WTC11 (cell line): Measurements from ENCODE around the gene NDUFB3. TPM values are rescaled to one million over a fixed set of nuclear protein-coding genes. Genes with fewer than 3 reads are reported as not detected.

Source experiments
- ATAC-seq: fragments of 200-7000 bp; cut with Tn5 transposase; 2 replicates; pipeline ENCODE4 v1.10.0; 2021; ENCODE audit warnings: mild to moderate bottlenecking, moderate library complexity
- CTCF ChIA-PET: fragments of 300-600 bp; sonication (Branson Sonifier 250); formaldehyde crosslinking; loops from one replicate; lab custom pipeline; 2021; ENCODE audit warnings: antibody characterized with exemption; lab: Charles Lee
- POLR2A ChIA-PET: fragments of 350-600 bp; sonication (Branson Sonifier 250); formaldehyde crosslinking; loops from one replicate; lab custom pipeline; 2021; ENCODE audit warnings: antibody characterized with exemption; lab: Charles Lee
- DNase-seq: peaks from one replicate; pipeline ENCODE4 v3.0.0; 2021; ENCODE audit warnings: low spot score
- H3K27ac Mint-ChIP-seq: 2 replicates; pipeline ENCODE4 v1.8.0; 2021; ENCODE audit warnings: mixed read lengths
- H3K27me3 Mint-ChIP-seq: 2 replicates; pipeline ENCODE4 v1.8.0; 2021; ENCODE audit warnings: low read depth, mild to moderate bottlenecking, moderate library complexity, mixed read lengths
- H3K36me3 Mint-ChIP-seq: 2 replicates; pipeline ENCODE4 v1.8.0; 2021; ENCODE audit warnings: mixed read lengths
- H3K4me1 Mint-ChIP-seq: 2 replicates; pipeline ENCODE4 v1.8.0; 2022; ENCODE audit warnings: mixed read lengths
- H3K4me3 Mint-ChIP-seq: 2 replicates; pipeline ENCODE4 v1.8.0; 2021; ENCODE audit warnings: mild to moderate bottlenecking, moderate library complexity, mixed read lengths
- H3K9me3 Mint-ChIP-seq: 2 replicates; pipeline ENCODE4 v1.8.0; 2021; ENCODE audit warnings: mixed read lengths
- ATF1 ChIP-seq: sonication (generic); formaldehyde crosslinking; IDR thresholded peaks from 2 replicates; pipeline ENCODE4 v1.8.1; 2023; ENCODE audit warnings: mild to moderate bottlenecking, moderate library complexity, missing genetic modification reagents
- CTCF ChIP-seq: fragments of 200-600 bp; IDR thresholded peaks from 2 replicates; pipeline ENCODE4 v1.8.0; 2022; ENCODE audit warnings: antibody characterized with exemption
- ELF4 ChIP-seq: sonication (generic); formaldehyde crosslinking; IDR thresholded peaks from 2 replicates; pipeline ENCODE4 v1.8.1; 2022; ENCODE audit warnings: low read depth, mild to moderate bottlenecking, moderate library complexity, missing genetic modification reagents
- GRHL2 ChIP-seq: fragments of 250-450 bp; sonication (Bioruptor Pico); IDR thresholded peaks from 2 replicates; pipeline ENCODE4 v1.8.0; 2022; ENCODE audit warnings: mild to moderate bottlenecking, moderate library complexity; ENCODE audit not compliant: insufficient replicate concordance, severe bottlenecking
- HMGA2 ChIP-seq: fragments of 250-450 bp; sonication (Bioruptor Pico); IDR thresholded peaks from 2 replicates; pipeline ENCODE4 v1.4.0; 2021; ENCODE audit warnings: mild to moderate bottlenecking, moderate library complexity
- IRF2 ChIP-seq: sonication (generic); formaldehyde crosslinking; IDR thresholded peaks from 2 replicates; pipeline ENCODE4 v1.8.0; 2022; ENCODE audit warnings: low read depth, missing genetic modification reagents, borderline replicate concordance
- KAT7 ChIP-seq: sonication (generic); formaldehyde crosslinking; IDR thresholded peaks from 2 replicates; pipeline ENCODE4 v1.8.1; 2023; ENCODE audit warnings: missing genetic modification reagents, mild to moderate bottlenecking, borderline replicate concordance
- MAX ChIP-seq: sonication (generic); formaldehyde crosslinking; IDR thresholded peaks from 2 replicates; pipeline ENCODE4 v1.8.0; 2022; ENCODE audit warnings: mild to moderate bottlenecking, missing genetic modification reagents
- MXD4 ChIP-seq: fragments of 250-450 bp; sonication (Bioruptor Pico); IDR thresholded peaks from 2 replicates; pipeline ENCODE4 v1.8.0; 2021; ENCODE audit warnings: mild to moderate bottlenecking, moderate library complexity, borderline replicate concordance
- SMAD3 ChIP-seq: sonication (generic); formaldehyde crosslinking; IDR thresholded peaks from 2 replicates; pipeline ENCODE4 v1.8.0; 2022; ENCODE audit warnings: missing genetic modification reagents, mild to moderate bottlenecking, borderline replicate concordance
- SOX15 ChIP-seq: fragments of 250-450 bp; sonication (Bioruptor Pico); IDR thresholded peaks from 2 replicates; pipeline ENCODE4 v1.9.0; 2021; ENCODE audit warnings: mild to moderate bottlenecking
- SP1 ChIP-seq: sonication (generic); formaldehyde crosslinking; conservative IDR thresholded peaks from 2 replicates; pipeline ENCODE4 v1.8.1; 2022; ENCODE audit warnings: missing genetic modification reagents
- ZNF121 ChIP-seq: sonication (generic); formaldehyde crosslinking; IDR thresholded peaks from 2 replicates; pipeline ENCODE4 v1.8.0; 2023; ENCODE audit warnings: missing genetic modification reagents
- ZNF138 ChIP-seq: sonication (generic); formaldehyde crosslinking; conservative IDR thresholded peaks from 2 replicates; pipeline ENCODE4 v1.8.1; 2022; ENCODE audit warnings: mild to moderate bottlenecking, moderate library complexity, missing genetic modification reagents
- ZNF416 ChIP-seq: fragments of 250-450 bp; sonication (Bioruptor Pico); IDR thresholded peaks from 2 replicates; pipeline ENCODE4 v1.9.0; 2021; ENCODE audit warnings: mild to moderate bottlenecking, inconsistent platforms
- ZSCAN18 ChIP-seq: fragments of 250-450 bp; sonication (Bioruptor Pico); IDR thresholded peaks from 2 replicates; pipeline ENCODE4 v2.1.2; 2022; ENCODE audit warnings: mild to moderate bottlenecking, moderate library complexity
- total RNA-seq: library from RNA; stranded (reverse); gene quantifications from 3 replicates; pipeline ENCODE4 v1.2.3, GENCODE V29; 2021
- TF ChIP-seq, protein P1 (sequence below): fragments of 250-450 bp; sonication (Bioruptor Pico); IDR thresholded peaks from 2 replicates; pipeline ENCODE4 v1.9.0; 2021; ENCODE audit warnings: mild to moderate bottlenecking
- TF ChIP-seq, protein P2 (sequence below): fragments of 250-450 bp; sonication (Bioruptor Pico); IDR thresholded peaks from 2 replicates; pipeline ENCODE4 v1.8.0; 2021; ENCODE audit warnings: mild to moderate bottlenecking
- TF ChIP-seq, protein P3 (sequence below): sonication (generic); formaldehyde crosslinking; IDR thresholded peaks from 2 replicates; pipeline ENCODE4 v1.8.1; 2023; ENCODE audit warnings: mild to moderate bottlenecking, missing genetic modification reagents, borderline replicate concordance
- TF ChIP-seq, protein P4 (sequence below): sonication (generic); formaldehyde crosslinking; IDR thresholded peaks from 2 replicates; pipeline ENCODE4 v1.8.0; 2023; ENCODE audit warnings: missing genetic modification reagents, mild to moderate bottlenecking, borderline replicate concordance

Gene NDUFB3
- total RNA-seq, 1 experiment from 2014 or later = 66.8 TPM

DNA sequence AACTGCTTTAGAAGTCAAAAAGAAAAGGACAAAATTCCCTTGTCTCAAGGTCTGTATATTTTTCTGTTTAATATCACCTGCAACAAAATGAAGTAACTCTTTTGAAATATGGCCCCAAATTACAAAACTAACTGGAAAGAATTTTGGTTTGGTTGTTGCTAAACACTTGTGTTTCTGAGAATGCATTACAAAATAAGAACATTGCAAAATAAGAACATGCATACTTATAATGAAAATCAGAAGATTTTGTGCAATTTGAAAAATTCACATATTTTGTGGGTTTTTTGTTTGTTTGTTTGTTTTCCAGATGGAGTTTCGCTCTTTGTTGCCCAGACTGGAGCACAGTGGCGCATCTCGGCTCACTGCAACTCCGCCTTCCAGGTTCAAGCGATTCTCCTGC is 21.8 kb downstream of the NDUFB3 start:
- DNase-seq = no peak
- ChIA-PET POLR2A (no interaction called here), CTCF (no interaction called here)
- Mint-ChIP-seq H3K9me3 (no peaks in the 10 kb centered on the region), H3K27me3 (no peaks in the 10 kb centered on the region; the same call in 1 of the 2 replicates)
- TF ChIP-seq ZNF416 (CRISPR knock-in tag) (no peak), MAX (CRISPR knock-in tag) (no peak), IRF2 (no peak), ATF1 (CRISPR knock-in tag) (no peak)
- TF ChIP-seq, protein P1, sequence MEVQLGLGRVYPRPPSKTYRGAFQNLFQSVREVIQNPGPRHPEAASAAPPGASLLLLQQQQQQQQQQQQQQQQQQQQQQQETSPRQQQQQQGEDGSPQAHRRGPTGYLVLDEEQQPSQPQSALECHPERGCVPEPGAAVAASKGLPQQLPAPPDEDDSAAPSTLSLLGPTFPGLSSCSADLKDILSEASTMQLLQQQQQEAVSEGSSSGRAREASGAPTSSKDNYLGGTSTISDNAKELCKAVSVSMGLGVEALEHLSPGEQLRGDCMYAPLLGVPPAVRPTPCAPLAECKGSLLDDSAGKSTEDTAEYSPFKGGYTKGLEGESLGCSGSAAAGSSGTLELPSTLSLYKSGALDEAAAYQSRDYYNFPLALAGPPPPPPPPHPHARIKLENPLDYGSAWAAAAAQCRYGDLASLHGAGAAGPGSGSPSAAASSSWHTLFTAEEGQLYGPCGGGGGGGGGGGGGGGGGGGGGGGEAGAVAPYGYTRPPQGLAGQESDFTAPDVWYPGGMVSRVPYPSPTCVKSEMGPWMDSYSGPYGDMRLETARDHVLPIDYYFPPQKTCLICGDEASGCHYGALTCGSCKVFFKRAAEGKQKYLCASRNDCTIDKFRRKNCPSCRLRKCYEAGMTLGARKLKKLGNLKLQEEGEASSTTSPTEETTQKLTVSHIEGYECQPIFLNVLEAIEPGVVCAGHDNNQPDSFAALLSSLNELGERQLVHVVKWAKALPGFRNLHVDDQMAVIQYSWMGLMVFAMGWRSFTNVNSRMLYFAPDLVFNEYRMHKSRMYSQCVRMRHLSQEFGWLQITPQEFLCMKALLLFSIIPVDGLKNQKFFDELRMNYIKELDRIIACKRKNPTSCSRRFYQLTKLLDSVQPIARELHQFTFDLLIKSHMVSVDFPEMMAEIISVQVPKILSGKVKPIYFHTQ (CRISPR knock-in tag) = no peak
- TF ChIP-seq, protein P2, sequence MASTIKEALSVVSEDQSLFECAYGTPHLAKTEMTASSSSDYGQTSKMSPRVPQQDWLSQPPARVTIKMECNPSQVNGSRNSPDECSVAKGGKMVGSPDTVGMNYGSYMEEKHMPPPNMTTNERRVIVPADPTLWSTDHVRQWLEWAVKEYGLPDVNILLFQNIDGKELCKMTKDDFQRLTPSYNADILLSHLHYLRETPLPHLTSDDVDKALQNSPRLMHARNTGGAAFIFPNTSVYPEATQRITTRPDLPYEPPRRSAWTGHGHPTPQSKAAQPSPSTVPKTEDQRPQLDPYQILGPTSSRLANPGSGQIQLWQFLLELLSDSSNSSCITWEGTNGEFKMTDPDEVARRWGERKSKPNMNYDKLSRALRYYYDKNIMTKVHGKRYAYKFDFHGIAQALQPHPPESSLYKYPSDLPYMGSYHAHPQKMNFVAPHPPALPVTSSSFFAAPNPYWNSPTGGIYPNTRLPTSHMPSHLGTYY (CRISPR knock-in tag) = no peak
- TF ChIP-seq, all 79 proteins: peak for 0
- H3K27ac Mint-ChIP-seq = no peak overlapping the region
- no peak overlapping the region for H3K4me3 Mint-ChIP-seq
- ATAC-seq = no peak
- H3K36me3 Mint-ChIP-seq = no peaks in the 10 kb centered on the region
- no peaks in the 10 kb centered on the region for H3K4me1 Mint-ChIP-seq

DNA sequence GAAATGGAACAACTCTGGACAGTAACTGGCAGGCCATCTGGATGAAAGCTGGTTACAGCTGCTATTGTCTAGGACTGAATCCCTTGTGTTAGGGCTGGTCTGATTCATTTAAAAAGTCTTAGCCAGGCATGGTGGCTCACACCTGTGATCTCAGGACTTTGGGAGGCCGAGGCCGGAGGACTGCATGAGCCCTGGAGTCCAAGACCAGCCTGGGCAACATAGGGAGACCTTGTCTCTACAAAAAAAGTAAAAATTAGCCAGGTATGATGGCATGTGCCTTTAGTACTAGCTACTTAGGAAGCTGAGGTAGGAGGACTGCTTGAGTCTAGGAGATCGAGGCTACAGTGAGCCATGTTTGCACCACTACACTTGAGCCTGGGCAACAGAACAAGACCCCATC is 28.7 kb downstream of the NDUFB3 start:
- DNase-seq (no peak), ATAC-seq (no peak)
- Mint-ChIP-seq H3K4me3 (no peak overlapping the region), H3K27ac (no peak overlapping the region), H3K4me1 (no peaks in the 10 kb centered on the region), H3K9me3 (no peaks in the 10 kb centered on the region), H3K27me3 (no peaks in the 10 kb centered on the region; the same call in 1 of the 2 replicates), H3K36me3 (no peaks in the 10 kb centered on the region)
- CTCF ChIA-PET = interaction anchor here (1.0 kb wide), 1 partner anchor 77 kb away, joined by 5 read pairs; no protein-coding TSS in a partner anchor
- POLR2A ChIA-PET = interaction anchor here (0.6 kb wide), 1 partner anchor 54 kb away, joined by 5 read pairs; no protein-coding TSS in a partner anchor
- TF ChIP-seq, protein P3, sequence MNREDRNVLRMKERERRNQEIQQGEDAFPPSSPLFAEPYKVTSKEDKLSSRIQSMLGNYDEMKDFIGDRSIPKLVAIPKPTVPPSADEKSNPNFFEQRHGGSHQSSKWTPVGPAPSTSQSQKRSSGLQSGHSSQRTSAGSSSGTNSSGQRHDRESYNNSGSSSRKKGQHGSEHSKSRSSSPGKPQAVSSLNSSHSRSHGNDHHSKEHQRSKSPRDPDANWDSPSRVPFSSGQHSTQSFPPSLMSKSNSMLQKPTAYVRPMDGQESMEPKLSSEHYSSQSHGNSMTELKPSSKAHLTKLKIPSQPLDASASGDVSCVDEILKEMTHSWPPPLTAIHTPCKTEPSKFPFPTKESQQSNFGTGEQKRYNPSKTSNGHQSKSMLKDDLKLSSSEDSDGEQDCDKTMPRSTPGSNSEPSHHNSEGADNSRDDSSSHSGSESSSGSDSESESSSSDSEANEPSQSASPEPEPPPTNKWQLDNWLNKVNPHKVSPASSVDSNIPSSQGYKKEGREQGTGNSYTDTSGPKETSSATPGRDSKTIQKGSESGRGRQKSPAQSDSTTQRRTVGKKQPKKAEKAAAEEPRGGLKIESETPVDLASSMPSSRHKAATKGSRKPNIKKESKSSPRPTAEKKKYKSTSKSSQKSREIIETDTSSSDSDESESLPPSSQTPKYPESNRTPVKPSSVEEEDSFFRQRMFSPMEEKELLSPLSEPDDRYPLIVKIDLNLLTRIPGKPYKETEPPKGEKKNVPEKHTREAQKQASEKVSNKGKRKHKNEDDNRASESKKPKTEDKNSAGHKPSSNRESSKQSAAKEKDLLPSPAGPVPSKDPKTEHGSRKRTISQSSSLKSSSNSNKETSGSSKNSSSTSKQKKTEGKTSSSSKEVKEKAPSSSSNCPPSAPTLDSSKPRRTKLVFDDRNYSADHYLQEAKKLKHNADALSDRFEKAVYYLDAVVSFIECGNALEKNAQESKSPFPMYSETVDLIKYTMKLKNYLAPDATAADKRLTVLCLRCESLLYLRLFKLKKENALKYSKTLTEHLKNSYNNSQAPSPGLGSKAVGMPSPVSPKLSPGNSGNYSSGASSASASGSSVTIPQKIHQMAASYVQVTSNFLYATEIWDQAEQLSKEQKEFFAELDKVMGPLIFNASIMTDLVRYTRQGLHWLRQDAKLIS (CRISPR knock-in tag) = no peak
- TF ChIP-seq SMAD3 (CRISPR knock-in tag) (no peak), ZNF121 (CRISPR knock-in tag) (no peak), CTCF (no peak), SP1 (CRISPR knock-in tag) (no peak), ELF4 (CRISPR knock-in tag) (no peak), SOX15 (CRISPR knock-in tag) (no peak), GRHL2 (CRISPR knock-in tag) (no peak), ZNF138 (CRISPR knock-in tag) (no peak), HMGA2 (CRISPR knock-in tag) (no peak), KAT7 (CRISPR knock-in tag) (no peak), MXD4 (no peak), ZSCAN18 (CRISPR knock-in tag) (no peak)
- TF ChIP-seq, protein P4, sequence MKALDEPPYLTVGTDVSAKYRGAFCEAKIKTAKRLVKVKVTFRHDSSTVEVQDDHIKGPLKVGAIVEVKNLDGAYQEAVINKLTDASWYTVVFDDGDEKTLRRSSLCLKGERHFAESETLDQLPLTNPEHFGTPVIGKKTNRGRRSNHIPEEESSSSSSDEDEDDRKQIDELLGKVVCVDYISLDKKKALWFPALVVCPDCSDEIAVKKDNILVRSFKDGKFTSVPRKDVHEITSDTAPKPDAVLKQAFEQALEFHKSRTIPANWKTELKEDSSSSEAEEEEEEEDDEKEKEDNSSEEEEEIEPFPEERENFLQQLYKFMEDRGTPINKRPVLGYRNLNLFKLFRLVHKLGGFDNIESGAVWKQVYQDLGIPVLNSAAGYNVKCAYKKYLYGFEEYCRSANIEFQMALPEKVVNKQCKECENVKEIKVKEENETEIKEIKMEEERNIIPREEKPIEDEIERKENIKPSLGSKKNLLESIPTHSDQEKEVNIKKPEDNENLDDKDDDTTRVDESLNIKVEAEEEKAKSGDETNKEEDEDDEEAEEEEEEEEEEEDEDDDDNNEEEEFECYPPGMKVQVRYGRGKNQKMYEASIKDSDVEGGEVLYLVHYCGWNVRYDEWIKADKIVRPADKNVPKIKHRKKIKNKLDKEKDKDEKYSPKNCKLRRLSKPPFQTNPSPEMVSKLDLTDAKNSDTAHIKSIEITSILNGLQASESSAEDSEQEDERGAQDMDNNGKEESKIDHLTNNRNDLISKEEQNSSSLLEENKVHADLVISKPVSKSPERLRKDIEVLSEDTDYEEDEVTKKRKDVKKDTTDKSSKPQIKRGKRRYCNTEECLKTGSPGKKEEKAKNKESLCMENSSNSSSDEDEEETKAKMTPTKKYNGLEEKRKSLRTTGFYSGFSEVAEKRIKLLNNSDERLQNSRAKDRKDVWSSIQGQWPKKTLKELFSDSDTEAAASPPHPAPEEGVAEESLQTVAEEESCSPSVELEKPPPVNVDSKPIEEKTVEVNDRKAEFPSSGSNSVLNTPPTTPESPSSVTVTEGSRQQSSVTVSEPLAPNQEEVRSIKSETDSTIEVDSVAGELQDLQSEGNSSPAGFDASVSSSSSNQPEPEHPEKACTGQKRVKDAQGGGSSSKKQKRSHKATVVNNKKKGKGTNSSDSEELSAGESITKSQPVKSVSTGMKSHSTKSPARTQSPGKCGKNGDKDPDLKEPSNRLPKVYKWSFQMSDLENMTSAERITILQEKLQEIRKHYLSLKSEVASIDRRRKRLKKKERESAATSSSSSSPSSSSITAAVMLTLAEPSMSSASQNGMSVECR (CRISPR knock-in tag) = no peak
